ENCODE results near the gene CNP.

CNP gene

DNA sequence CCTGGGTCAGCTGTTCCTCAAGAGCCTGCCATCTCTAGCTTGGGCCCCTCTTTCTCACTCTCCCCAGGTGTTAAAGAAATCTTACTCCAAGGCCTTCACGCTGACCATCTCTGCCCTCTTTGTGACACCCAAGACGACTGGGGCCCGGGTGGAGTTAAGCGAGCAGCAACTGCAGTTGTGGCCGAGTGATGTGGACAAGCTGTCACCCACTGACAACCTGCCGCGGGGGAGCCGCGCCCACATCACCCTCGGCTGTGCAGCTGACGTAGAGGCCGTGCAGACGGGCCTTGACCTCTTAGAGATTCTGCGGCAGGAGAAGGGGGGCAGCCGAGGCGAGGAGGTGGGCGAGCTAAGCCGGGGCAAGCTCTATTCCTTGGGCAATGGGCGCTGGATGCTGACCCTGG is 6.8 kb downstream of the CNP start:
- no peak for DNase-seq

DNA sequence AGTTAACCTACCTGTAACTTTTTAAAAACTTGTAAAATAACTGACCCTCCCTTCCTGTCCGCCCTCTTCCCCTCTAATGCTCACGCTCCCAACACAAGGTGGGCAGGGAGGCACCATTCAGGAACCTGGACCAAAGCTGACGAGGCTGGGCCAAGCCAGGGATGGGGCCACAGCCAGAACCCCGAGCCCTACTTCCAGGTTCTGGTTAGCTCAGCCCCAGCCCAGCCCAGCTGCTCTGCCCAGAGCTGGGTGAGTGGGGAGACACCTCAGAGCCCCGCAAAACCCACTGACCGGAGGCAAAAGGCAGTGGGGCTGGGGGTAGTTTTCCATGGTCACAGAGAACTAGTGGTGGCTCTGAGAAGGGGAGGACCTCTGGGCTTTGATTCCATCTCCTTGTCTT is 7.4 kb downstream of the CNP start:
- DNase-seq, result no peak

DNA sequence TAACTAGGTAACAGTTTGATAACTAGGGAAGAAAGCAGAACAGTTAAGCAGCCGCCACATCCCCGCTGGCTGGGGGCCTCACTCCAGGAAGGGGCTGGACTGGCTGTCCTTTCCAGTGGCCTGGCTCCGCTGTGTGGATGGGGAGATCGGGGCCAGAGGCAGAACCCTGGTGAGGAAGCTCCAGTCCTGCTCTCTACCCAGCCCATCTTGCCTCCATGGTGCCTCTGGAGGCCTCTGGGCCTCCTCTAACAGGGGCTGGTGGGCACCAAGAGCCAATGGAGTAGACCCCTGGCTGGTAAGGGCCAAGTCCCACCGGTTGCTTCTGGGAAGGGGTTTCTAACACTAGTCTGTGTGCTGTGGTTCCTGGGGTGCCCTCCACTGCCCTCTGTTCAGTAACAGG is 8.1 kb downstream of the CNP start:
- no peak for DNase-seq

DNA sequence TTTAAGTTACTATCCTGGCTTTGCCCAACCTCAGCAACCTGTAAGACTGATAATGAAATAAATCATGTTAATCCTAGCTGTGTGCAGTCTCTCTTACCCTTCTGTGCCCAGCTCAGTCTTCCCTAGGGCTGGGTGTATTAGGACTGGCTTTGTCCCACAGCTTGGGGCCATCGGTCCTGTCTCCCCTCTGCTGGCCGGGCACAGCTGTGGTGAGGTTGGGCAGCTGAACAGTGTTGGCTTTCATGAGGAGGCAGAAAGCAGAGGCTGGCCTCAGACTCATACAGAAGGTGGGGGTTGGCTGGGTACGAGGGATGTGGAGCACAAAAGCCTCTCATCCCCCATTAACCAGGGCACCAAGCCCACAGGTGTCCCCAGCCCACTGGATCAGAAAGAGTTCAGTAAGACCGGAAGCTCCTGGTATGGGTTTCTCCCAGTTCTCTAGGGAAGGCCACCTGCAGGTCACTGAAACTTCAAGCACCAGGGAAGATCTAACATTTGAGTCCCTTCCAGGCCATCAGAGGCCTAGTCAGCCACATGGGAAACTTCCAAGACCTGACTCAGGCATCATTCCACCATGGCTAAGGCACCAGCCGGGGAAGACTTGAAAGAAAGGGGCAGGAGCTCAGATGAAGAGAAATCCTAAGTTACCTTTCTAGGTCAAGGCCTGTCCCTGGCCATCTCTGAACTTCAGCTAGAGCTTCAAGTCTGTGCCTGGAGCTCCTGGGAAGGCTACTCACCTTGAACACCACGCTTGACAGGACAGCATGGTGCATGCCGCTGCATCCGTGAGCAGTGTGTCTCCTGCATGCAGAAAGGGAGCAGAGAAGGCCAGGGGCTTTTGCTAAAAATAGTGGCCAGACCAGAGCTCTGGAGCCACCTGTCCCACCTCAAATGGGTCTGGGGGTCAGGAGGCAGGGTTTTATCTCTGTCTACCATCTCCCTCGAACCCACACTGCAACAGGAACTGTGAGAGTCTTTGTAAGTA is 8.8 kb downstream of the CNP start:
- no peak for DNase-seq

DNA sequence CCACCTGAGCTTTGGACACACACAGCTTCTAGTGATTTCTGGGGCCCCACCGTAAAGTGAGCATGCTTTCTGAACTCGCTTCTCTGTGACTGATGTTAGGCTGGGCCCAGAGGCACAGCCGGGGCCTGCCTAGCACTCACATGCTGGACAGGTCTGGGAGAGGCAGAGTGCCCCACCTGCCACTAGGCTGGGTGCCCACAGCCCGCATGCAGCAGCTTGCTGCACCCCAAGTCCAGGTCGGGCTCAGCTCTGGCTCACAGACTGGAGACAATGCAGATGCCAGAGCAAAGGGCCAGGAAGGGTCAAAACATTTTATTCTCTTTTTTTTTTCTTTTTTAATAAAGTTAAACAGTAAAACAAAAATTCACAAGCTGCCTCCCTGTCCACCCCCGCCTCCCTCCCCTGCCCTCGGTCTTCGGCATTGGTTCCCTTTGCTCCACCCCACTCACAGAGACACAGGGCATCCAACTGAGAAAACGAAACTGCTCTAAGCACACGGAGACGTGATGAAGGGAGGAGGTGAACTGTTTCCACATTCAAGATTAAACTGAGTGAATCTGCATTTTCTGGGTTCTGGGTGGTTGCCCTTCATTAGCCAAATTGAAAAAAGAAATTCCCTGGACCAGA is 9.7 kb downstream of the CNP start:
- DNase-seq, result no peak

DNA sequence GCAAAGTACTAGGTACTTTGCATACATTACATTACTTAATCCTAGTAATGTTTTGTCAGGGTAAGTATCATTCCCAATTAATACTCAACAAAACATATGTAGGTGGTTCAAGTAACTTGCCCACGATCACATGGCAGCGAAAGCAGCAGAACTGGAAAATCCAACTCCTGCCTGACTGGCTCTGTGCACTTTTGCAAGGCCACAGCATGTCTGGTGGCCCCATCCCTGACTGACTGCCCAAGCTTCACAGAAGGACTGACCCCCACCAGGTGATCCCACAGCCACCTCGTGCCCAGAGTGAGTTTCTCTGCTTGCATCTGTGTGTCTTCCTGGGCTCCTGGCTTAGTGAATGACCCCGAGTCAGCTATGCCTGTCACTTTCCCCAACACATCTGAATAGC is 11.4 kb downstream of the CNP start:
- DNase-seq, result no peak

DNA sequence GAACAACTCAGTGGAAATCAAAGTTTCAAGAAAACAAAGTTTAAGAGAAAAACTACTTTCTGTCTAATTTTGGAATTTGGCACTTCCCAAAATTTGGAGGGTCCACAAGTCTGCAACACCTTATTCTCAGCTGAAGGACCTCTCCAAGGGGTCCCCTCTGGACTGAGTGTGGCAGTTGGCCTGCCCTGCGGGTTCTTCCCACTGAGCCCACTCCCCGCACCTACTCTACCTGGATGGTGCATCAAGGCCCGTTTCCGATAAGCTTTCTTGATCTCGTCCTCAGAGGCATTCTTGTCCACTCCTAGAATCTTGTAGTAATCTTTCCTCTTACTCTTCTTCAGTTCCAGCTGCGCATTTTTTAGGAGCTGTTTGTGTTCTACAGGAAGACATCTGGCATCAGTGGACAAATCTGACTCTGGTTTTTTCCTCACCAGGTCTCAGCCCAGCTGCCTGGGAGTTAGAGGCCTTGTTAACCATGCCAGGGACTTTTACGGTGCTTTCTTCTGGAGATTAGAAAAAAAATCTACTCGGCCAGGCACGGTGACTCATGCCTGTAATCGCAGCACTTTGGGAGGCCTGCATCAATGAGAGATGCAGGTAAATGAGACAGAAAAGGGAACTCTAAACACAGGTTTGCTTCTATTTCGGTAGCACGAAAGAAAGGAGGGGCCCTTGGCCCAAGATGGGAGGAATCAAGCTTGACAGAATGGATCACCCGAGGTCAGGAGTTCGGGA is 15.6 kb downstream of the CNP start:
- no peak for DNase-seq

DNA sequence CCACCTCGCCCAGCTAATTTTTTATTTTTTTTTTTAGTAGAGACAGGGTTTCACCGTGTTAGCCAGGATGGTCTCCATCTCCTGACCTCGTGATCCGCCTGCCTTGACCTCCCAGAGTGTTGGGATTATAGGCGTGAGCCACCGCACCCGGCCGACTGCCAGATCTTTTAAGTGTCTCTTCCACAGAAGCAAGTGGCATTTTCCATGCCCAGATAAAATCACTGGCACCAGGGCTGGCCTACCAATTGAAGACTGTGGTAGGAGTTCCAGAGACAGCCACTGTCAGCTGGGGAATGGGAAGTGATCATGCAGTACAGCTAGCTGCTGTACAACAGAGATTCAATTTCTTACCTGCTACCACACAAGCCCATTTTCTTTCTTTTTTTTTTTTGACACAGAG is 17.9 kb downstream of the CNP start:
- DNase-seq, result no peak

DNA sequence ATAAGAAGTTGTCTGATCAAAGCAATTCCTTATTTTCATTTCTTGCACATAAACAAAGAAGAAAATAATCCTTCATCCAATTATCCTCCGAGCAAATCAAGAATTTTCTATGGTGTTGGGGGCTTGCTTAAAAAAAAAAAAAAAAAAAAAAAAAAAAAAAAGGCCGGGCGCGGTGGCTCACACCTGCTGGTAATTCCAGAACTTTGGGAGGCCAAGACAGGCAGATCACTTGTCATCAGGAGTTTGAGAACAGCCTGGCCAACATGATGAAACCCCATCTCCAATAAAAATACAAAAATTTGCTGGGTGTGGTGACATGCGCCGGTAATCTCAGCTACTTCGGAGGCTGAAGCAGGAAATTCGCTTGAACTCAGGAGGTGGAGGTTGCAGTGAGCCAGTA is 19.3 kb downstream of the CNP start:
- DNase-seq, result no peak

DNA sequence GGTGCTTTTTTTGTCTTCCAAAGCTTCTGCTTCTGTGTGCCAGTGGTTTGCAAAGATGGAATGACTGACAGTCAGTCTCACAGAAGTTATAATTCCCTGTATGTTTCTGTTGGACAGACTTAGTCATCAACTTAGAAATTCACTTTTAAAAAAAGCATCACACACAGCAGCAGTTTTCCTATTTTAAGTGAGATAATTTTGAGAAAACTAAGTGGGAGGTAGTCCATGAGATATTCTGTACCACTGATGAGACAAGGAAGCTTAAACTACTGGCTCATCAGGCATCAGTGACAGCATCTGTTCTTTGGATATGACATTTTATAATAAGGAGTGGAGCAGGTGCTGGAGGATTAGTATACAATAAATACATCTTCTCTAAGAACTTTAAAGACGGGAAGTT is 20.0 kb downstream of the CNP start:
- DNase-seq, result no peak

DNA sequence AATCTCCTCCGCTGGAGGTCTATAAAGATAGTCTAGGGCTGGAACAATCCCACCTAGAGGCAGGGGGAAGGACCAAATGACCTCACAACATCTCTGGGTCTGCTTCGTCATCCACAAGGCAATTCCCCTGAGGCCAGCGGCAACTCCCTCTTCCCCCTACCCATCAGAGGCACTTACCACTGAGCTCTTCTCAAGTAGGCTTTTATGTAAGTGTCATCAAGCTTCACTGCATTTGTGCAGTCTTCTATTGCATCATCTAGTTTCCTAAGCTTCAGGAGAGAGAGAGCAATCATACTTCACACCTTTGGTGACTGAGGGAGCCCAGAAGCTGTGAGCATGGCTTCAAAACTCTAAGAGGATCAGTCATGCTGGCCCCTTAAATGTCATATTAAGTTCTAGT is 21.0 kb downstream of the CNP start:
- no peak for DNase-seq

DNA sequence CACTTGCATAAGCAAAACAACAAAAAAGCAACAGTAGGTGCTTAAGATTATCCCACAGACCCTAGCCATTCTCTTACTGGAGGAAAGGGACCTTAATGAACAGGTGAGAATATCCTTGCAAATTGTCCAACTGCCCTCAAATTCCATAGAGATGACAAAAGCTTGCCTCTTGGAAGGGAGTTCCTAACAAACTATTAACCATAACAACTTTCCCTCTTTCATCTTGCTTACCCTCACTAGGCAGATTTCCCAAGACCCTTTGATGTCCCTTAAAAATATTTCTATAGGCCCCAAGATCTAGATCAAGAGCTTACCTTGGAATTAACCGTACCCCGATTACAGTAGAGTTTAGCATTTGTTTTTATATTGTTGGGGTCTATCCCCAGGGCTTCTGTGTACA is 21.8 kb downstream of the CNP start:
- DNase-seq, result no peak

DNA sequence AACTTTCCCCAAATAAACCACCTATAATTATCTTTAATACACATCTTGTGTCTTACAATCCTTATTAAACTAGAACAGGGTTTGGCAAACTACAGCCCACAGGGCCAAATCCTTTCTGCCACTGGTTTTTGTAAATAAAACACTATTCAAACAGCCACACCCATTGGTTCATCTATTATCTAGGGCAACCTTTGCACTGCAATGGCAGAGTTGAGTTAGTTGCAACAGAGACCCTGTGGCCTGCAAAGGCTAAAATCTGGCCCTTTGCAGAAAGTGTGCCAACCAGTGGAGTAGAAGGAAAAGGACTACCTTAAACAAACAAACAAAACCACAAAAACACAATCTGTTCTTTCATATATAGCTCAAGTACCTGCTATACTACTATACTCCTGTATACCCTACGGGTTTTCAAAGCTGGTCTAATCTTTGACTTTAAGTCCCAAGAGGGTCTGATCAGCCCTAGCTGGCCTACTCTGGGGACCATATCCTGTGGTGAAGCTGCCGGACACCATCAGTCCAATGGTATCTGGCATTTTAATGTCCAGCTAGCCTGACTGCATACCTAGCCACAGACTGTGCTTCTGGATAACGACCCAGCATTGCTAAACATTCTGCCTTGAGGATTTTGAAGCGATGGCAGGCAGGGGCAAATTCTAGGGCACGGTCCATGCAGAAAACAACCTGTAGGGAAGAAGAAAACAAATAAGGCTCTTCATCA is 23.3 kb downstream of the CNP start:
- no peak for DNase-seq

DNA sequence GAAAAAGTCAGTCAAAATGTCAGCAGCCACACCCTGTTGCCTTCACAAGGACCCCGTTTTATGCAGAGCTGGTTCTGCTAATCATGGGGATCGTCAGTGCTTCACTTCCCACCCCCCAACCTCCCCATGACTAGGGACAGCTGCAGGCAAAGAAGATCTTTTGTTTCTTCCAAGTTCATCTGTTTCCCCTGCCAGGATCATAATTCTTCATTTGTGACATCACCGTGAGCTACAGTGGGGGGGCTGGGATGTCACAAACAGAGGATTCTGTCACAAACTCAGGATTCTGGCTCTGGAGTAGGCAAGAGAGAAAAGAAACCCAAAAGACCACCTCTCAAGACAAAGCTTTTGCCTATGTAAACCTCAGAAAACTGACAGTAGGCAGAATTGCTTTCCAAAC is 26.0 kb downstream of the CNP start:
- DNase-seq, result no peak

DNA sequence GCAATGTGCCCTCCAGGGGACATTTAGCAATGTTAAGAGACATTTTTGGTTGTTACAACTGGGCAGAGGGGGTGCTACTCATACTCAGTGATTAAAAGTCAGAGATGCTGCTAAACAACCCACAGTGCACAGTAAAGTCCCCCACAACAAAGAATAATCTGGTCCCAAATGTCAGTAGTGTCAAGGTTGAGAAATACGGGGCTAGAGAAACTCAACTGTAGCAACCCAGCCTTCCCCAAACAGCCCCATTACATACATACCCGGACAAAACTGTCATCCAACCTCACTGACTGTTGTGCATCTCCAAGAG is 30.2 kb downstream of the CNP start:
- DNase-seq, result no peak

DNA sequence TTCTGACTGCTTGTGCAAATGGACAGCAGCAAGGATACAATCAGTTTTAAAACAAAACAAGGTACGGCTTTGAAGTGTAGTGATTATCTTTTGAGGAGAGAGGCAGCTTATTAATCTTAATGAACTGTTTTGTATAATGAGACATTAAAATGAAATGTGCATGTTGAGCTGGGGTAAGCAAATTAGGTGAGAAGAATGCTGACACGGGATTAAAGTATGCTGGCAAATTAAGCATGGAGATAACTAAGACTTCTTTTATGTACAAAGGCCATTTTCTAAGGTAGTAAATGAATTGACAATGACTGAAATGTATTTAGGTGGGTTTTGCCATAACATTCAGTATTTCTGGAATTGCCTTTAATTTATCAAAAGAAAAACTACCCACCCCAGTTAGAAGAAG is 31.9 kb downstream of the CNP start:
- DNase-seq, result no peak

DNA sequence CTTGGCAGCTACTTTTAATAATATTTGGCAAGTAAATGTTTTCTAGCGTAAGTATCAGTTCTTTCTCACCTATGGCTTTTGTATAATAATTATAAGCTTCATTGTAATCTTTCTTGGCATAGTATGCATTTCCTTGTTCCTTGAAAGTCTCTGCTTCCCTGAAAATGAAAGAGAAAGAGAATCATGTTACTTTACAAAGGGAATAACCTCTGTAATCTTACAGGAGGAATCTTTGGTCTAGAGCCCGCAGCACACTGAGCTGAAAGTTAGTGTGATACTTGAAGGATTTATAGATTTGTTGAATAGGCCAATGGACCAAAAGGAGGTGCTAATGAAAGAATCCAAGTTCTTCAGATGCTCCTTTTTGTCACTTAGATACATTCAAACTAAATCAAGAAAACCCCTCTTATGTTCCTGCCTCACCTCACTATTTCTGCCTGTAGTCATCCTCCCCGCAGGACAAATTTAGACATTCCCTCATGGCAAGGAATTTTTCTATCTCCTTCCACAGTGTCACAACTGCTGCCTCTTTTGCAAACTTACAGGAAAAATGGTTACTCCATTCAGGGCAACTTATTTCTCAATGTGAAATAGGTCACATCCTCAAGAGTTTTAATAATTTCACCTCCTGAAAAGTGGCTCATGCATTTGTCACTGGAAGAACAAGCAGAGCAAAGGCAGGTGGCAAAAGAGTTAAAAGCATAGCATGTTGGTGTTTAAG is 34.0 kb downstream of the CNP start:
- no peak for DNase-seq

DNA sequence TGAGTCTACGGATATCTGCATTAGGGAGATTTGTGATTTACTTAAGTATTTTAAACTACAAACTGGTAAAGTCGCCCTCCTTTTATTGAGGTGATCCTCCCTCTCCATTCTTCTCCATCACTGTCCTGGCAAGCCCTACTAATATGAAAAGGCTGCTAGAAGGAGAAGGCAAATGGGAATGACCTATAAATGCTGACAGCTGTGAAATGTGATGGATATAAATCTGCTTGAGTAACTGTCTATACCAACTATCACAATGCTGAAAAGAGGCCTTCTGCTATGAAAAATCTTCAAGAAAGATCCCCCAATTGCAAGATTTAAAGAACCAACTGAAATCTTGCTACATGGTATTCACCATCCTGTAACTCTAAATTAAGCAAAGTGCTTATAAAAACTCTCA is 35.1 kb downstream of the CNP start:
- DNase-seq, result no peak

DNA sequence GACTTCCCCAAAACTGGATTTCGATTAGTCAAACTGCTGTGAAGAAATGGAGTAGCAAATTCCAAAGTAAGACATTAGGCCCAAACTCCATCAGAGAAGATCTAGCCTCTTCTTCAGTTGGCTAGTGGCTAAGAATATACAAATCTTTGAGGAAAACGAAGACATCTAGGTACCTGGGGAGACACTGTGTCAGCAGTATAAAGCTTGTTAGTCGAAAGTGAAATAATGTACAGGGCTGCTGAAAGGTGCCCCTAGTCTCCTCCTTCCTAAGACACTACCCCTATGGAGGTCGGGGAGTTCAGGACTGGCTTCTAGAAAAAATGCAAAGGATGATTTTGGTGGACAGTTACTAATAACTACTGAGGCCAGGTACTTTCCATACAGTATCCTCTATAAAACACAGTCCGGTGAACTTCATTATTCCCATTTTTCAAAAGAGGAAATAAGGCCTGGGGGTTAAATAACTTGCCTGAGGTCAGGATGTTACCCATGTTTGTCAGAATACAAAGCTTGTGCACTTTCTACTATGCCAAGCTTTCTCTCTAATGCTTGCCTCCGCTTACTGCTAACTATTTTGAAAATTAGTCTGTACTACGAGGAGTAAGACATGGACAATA is 35.7 kb downstream of the CNP start:
- no peak for DNase-seq

DNA sequence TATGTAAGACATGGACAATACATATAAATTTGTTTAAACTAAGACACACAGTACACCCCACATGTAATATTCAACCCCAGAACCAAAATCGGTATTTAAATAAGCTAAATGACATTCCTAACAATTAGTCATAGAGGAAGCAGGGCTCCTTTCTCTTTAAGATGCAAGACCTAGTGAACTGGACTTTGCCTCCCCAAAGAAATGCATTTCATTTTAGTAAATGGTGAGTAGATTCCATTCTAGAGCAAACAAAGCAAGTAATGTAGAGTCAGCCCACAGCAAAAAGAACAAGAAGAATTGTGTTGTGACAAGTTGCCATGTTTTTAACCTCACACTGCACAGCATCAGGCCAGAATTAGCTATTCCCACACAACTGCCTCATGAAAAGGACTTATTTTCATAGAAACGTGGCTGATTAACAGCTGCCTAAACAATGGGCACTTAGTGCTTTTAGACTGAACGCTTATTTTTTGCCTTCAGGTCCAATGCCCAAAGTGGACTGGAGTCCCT is 36.3 kb downstream of the CNP start:
- DNase-seq, result no peak

DNA sequence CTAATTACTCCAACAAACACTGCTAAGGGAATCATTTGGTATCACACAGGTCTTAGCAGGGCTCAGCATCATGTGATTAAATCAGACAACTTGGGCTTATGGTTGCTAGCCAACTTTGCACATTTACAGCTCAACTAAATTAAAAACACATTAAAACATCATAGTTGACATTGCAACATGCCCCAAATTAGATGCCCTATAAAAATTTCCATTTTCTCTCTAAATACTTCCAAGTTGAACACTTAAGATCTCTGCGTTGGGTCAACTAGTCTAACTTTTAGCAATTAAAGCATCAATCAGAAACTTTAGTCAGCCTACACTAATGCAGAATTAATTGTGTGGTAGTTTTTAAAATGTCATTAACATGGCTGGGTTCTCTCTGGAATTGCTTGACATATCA is 38.6 kb downstream of the CNP start:
- no peak for DNase-seq

DNA sequence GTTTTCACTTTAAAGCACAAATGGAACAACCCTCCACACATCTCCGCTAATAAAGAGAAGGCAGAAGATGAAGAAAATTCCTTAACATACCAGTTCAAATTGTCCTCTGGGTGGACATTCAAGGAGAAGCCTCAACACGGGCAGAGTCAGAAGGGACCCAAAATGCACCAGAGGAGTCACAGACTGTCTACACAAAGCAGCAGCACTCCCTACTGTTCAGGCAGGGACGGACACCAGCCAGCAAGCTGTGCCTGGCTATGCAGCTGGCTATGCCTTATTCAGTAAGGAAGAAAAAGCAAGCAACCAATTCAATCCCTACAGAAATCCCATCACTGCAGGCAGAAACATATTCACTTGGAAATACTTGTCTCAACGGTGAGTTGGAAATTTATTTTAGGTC is 42.6 kb downstream of the CNP start:
- DNase-seq, result no peak

Measured in hematopoietic multipotent progenitor cell treated with erythropoietin and hydrocortisone succinate and interleukin-3 and kit ligand, for 8 days (in vitro differentiated cells).